Glutamatergic neuron (in vitro differentiated cells): ENCODE measurements around the gene GNAI2. TPM values are rescaled to one million over a fixed set of nuclear protein-coding genes. Genes with fewer than 3 reads are reported as not detected.

Experiments used
- DNase-seq: peaks from one replicate; pipeline ENCODE4 v3.0.0; 2022
- H3K27ac Mint-ChIP-seq: one replicate; pipeline ENCODE4 v1.8.0; 2020; ENCODE audit warnings: mild to moderate bottlenecking, mixed read lengths, inconsistent platforms; ENCODE audit not compliant: unreplicated experiment
- H3K27me3 Mint-ChIP-seq: one replicate; pipeline ENCODE4 v1.8.0; 2020; ENCODE audit warnings: mild to moderate bottlenecking, moderate library complexity, mixed read lengths, inconsistent platforms; ENCODE audit not compliant: unreplicated experiment
- H3K36me3 Mint-ChIP-seq: one replicate; pipeline ENCODE4 v1.8.0; 2020; ENCODE audit warnings: mild to moderate bottlenecking, mixed read lengths, inconsistent platforms; ENCODE audit not compliant: unreplicated experiment
- H3K4me1 Mint-ChIP-seq: one replicate; pipeline ENCODE4 v1.8.0; 2020; ENCODE audit warnings: mild to moderate bottlenecking, low read depth, mixed read lengths, inconsistent platforms; ENCODE audit not compliant: unreplicated experiment
- H3K4me3 Mint-ChIP-seq: one replicate; pipeline ENCODE4 v1.8.0; 2020; ENCODE audit warnings: mild to moderate bottlenecking, mixed read lengths, inconsistent platforms; ENCODE audit not compliant: unreplicated experiment
- H3K9me3 Mint-ChIP-seq: one replicate; pipeline ENCODE4 v1.8.0; 2020; ENCODE audit warnings: mild to moderate bottlenecking, moderate library complexity, mixed read lengths, inconsistent platforms; ENCODE audit not compliant: unreplicated experiment
- CTCF ChIP-seq: fragments of 200-600 bp; sonication (generic); IDR thresholded peaks from one replicate; pipeline ENCODE4 v1.5.0; 2021; ENCODE audit not compliant: partially characterized antibody, unreplicated experiment
- total RNA-seq: library from RNA; stranded (reverse); fragmentation: NEBNext Ultra II Directional; extraction: Animal tissue kit (Norgen Biotek cat#: 25700); gene quantifications from one replicate; pipeline ENCODE4 v1.2.1, GENCODE V29; 2021; ENCODE audit not compliant: unreplicated experiment

Gene GNAI2
- total RNA-seq, 1 donor from 2014 or later, result 297 TPM

GRCh38 chr3:50293079-50293801, 57.2 kb downstream of the GNAI2 start:
- no peak for TF ChIP-seq CTCF
- Mint-ChIP-seq H3K36me3 (no peaks in the 10 kb centered on the region), H3K9me3 (peaks cover 4% of the 10 kb centered on the region), H3K27me3 (peaks cover 2% of the 10 kb centered on the region), H3K4me3 (peak overlapping the region; percentile 91), H3K27ac (peak overlapping the region; percentile 93), H3K4me1 (peaks cover 8% of the 10 kb centered on the region)
- no peak for DNase-seq

GRCh38 chr3:50294089-50294488, 58.1 kb downstream of the GNAI2 start:
- Mint-ChIP-seq H3K27me3 (peaks cover 5% of the 10 kb centered on the region), H3K4me1 (peaks cover 8% of the 10 kb centered on the region), H3K27ac (no peak overlapping the region), H3K4me3 (no peak overlapping the region), H3K36me3 (no peaks in the 10 kb centered on the region), H3K9me3 (peaks cover 7% of the 10 kb centered on the region)
- no peak for TF ChIP-seq CTCF
- DNase-seq, result no peak

GRCh38 chr3:50294492-50295403, 58.7 kb downstream of the GNAI2 start:
- Mint-ChIP-seq H3K4me3 (no peak overlapping the region), H3K4me1 (peaks cover 8% of the 10 kb centered on the region), H3K36me3 (no peaks in the 10 kb centered on the region), H3K27ac (no peak overlapping the region), H3K9me3 (peaks cover 8% of the 10 kb centered on the region), H3K27me3 (peaks cover 9% of the 10 kb centered on the region)
- DNase-seq, result no peak
- no peak for TF ChIP-seq CTCF

- peaks cover 15% of the 10 kb centered on the region for H3K4me1 Mint-ChIP-seq
- no peaks in the 10 kb centered on the region for H3K36me3 Mint-ChIP-seq
- peak overlapping the region; percentile 52 for H3K4me3 Mint-ChIP-seq
- no peak for TF ChIP-seq CTCF
- no peak overlapping the region for H3K27ac Mint-ChIP-seq
- DNase-seq, result no peak
- peaks cover 11% of the 10 kb centered on the region for H3K27me3 Mint-ChIP-seq
- peaks cover 6% of the 10 kb centered on the region for H3K9me3 Mint-ChIP-seq
These were observed 59.8 kb downstream of the GNAI2 start for GRCh38 chr3:50295553-50296431.
